ACHN (cell line): ENCODE data around the gene LARP4B.
A peak's percentile ranks its signal among the peaks of the same experiment; 100 is the strongest.

ENCODE experiments used
- DNase-seq: peaks from one replicate; pipeline ENCODE4 v3.0.0-alpha.2; 2015
- in situ Hi-C: cut with HindIII; loops from 2 replicates; pipeline ENCODE4 v1.10.0; 2017; ENCODE audit warnings: low sequenced_read_pairs, low pct_ligation_motif_present, low pct_unique_long_range_greater_than_20kb

LARP4B gene

GRCh38 chr10:931326-932318 lies at the start of gene LARP4B:
LARP4B (minus strand) TSS chr10:931705; CDS start chr10:885721, 45,984 bp downstream.
- in situ Hi-C loops = no loop called here
- DNase-seq = peak; percentile 95

- no peak for DNase-seq
- in situ Hi-C loops = no loop called here
Measured at GRCh38 chr10:980468-981093, 49.1 kb upstream of the LARP4B start.

GRCh38 chr10:978826-979421 lies 47.4 kb upstream of the LARP4B start:
- in situ Hi-C loops = no loop called here

GRCh38 chr10:976316-976715 lies 44.8 kb upstream of the LARP4B start:
- DNase-seq = no peak
- in situ Hi-C loops = no loop called here

More at GRCh38 chr10:978826-979421, 47.4 kb upstream of the LARP4B start:
- DNase-seq = no peak

GRCh38 chr10:974785-975074 lies 43.2 kb upstream of the LARP4B start:
- in situ Hi-C loops = no loop called here
- DNase-seq = no peak

- in situ Hi-C loops = no loop called here
- DNase-seq = peak; percentile 82
Measured at GRCh38 chr10:974038-974784, 42.7 kb upstream of the LARP4B start.

- in situ Hi-C loops = no loop called here
- DNase-seq = no peak
Measured at GRCh38 chr10:972763-973162, 41.3 kb upstream of the LARP4B start.

GRCh38 chr10:971613-972012 lies 40.1 kb upstream of the LARP4B start:
- in situ Hi-C loops = no loop called here
- no peak for DNase-seq

GRCh38 chr10:971150-971542 lies 39.6 kb upstream of the LARP4B start:
- DNase-seq = peak; percentile 31
- in situ Hi-C loops = no loop called here

- no peak for DNase-seq
- in situ Hi-C loops = no loop called here
Measured at GRCh38 chr10:970311-971149, 39.0 kb upstream of the LARP4B start.

- in situ Hi-C loops = no loop called here
- DNase-seq = no peak
Measured at GRCh38 chr10:969473-970150, 38.1 kb upstream of the LARP4B start.

GRCh38 chr10:968546-969199 lies 37.2 kb upstream of the LARP4B start:
- in situ Hi-C loops = no loop called here
- no peak for DNase-seq

GRCh38 chr10:966466-967235 lies 35.1 kb upstream of the LARP4B start:
- DNase-seq = no peak
- in situ Hi-C loops = no loop called here

- in situ Hi-C loops = no loop called here
- no peak for DNase-seq
Measured at GRCh38 chr10:964988-965417, 33.5 kb upstream of the LARP4B start.

GRCh38 chr10:964321-964987 lies 32.9 kb upstream of the LARP4B start:
- no peak for DNase-seq
- in situ Hi-C loops = no loop called here

GRCh38 chr10:963655-964054 lies 32.1 kb upstream of the LARP4B start:
- in situ Hi-C loops = no loop called here
- DNase-seq = no peak
